NCI-H524 treated with DMSO at 0.1 percent for 48 hours (cell line): ENCODE data around the gene NELFCD.
"Not testable (repeated sequence)": the region's sequence is repeated elsewhere in the genome, so short reads cannot be mapped to it uniquely, and the experiment has no call there.

Experiments used
- DNase-seq: peaks from one replicate; lab custom pipeline; 2025; lab: John Stamatoyannopoulos, UW

Gene NELFCD

DNA sequence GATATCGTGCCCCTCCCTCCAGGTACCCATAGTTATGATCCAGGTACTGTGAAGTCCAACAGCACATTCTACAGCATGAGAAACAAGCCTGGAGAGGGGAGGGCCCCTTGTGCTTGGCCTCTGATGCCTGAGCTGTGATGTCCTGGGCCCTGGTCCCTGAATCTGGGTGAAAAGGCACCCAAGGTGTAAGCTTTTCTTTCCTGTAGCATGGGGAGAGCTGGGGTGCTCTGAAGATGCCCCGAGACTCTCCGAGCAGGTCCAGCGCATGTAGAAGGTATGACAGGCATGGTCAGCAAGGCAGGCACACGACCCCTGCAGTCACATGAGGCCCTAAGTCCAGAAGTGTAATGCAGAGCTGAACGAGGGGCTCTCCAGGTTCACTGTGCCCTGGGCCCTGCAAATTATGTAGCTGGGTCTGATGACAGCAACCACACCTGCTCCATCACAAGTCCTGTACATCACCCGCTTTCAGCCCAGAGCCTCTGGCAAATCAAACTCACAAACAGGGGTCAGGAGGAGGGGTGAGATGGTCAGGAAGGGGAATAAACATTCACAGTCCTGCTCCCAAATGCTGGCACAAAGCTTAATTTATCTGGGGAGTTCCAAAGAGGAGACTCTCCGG lies 27.8 kb downstream of the NELFCD start:
- DNase-seq: no peak

DNA sequence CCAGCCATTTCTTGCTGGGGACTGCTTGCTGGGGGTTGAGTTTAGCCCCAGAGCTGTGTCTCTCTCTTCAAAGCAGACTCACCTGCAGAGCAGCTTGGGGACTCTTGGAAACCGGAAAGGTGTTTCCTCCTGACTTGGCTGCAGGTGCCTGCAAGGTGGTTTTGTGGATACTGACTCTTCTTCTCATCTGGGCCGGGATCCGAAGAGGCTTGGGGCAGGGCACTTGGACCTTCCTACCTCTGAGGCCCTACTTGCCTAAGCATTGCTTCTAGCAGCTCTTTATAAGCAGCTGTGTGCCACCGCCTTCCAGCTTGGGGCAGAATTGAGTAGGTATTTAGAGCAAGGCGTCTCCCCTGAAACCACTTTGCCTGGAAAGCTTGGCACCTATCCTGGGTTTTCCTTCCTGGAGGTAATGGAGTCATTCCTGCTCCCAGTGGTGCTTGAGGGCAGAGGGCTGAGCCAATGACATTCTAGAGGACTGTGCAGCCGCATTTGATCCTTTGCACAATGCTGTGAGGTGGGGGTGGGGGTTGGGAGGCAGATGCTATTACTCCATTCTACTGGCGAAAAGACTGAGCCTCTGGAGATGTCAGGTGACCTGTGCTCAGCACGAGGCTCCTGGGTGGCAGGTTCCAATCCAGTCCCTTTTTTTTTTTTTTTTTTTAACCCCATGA lies 29.4 kb downstream of the NELFCD start:
- no peak for DNase-seq

DNA sequence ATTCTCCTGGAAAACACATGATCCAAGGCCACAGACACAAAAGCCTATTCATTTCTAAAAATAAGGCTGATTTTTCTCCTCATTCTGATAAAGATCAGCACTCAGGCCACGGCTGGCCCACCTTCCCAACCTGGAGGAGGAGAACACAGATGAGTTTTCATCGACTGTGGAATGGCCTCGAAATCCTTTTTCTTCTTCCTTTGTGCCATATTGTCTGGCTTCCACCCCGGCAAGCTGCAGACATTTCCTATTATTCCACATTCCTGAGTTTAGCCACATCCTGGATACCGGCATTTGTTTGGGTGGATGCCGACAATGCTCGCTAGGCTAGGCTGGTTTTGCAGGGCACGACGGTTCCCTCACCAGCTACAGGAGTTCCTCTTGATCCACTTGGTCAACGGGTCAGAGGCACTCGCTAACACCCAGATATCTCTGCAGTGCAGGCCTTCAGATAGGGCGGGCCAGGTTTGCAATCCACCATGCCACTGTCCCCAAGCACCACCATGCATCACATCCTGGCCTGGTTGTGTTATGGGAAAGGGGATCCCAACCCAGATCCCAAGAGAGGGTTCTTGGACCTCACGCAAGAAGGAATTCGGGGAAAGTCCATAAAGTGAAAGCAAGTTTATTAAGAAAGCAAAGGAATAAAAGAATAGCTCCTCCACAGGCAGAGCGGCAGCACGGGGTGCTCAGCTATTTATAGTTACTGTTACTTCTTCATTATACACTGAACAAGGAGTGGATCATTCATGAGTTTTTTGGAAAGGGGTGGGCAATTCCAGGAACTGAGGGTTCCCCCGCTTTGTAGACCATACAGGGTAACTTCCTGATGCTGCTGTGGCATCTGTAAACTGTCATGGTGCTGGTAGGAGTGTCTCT lies 30.2 kb downstream of the NELFCD start:
- DNase-seq: no peak

GRCh38 chr20:59011874-59012157 lies 30.8 kb downstream of the NELFCD start:
- not testable (repeated sequence) for DNase-seq

DNA sequence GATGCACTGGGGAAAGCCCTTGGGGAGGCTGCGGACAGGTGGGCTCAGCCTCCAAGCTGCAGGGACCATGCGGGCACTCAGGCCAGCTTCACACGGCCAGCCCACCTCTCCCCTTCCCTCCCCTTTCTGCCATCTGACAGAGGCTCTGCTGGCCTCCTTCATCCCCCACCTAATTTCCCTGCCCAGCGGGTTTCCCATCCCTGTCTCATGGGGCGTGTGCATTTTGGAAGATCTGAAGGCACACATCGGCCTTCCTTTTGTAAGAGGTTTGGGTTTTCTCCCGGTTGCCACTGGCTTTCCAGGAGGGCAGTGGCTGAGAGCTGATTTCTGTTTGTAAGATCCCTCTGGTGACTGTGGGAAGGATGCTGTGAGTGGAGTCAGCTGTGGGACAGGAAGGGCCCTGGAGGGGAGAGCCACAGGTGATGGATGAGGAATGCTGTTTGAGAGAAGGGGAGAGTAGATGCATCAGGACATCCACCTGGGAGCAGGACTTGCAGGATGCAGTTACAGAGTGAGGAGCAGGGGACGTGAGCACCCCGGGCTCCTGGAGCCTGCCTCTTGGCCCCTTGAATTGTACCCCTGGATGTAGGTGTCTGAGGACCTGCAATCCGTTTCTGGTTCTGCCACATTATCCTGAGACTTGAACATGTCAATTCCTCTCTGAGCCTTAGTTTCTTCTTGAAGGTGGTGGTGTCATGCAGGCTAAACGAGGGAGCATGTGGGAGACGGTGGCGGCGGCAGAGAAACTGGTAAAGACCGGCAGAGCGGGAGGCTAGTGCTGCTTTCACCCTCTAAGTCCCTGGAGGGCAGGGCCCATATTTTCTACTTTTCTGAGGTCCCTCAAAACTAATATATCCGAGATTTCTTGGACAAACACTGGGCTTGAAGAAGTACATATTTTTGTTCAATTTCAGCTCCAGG lies 32.2 kb downstream of the NELFCD start:
- no peak for DNase-seq

DNA sequence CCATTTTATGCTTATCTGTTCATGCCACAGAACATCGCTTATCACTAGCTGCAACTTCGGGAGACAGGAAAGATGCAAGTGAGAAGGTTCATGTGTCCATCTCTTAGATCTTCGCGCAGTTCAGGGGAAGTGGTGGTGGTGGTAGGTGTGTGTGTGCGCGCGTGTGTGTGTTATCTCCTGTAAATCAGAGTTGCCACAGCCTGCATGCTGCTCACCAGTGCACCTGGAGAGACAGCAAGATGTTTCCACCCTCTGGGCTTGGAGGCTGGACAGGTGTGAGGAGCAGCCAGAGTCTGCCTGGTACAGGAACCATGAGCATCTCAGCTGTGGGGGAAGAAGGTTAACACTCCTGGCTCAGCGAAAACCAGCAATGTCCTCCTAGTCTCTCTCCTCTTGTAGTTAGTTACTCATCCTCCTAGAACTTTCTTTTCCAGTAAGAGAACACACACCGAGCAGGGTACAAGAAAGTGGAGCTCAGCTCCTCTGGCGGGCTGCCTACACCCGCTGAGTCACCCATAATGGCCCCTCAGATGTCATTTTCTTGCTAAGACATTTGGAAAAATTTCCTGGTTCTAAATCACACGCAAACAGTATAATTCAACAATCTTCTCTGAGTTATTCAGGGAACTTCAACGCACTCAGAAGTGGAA lies 33.0 kb downstream of the NELFCD start:
- no peak for DNase-seq

- DNase-seq: no peak
Measured at GRCh38 chr20:59014680-59015389, 33.8 kb downstream of the NELFCD start.

GRCh38 chr20:59015411-59015810 lies 34.4 kb downstream of the NELFCD start:
- no peak for DNase-seq

DNA sequence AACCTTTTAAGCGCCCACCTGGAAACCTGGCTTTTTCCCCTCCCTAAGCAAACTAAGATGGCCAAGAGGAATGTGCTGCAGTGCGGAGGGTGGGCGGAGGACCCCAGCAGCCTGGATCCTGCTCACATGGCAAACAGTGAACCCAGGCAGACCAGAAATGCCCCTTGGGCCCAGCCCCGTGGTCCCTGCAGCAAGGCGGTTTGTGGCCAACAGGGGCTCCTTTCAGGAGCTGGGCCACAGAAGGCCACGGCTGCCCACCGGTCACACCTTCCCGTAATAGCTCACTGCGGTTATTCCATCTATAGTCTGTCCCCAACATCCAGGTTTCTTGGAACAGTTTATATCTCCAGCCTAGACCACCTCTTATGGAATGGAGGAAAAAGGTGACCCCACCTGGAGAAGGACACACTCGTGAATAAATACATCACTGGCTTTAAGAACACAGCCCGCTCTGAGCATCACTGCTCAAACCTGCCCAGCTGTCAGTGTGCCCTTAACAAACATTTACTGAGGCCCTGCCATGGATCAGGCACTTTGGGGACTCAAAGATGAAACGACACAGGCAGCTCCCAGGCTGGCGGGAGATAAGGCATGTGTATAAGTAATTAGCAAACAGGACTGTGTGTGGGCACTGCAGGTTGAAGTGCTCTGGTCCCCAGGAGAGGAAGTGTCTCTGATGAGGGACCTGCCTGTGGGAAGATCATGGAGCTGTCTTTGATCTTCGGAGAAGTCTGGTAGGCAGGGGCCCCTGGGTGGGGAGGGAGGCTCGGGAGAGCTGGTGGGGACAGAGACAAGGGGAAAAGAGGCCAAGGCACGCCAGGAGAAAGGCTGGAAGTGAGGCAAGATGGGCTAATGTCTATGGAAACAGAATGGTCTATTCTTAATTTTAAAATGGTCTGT lies 35.0 kb downstream of the NELFCD start:
- no peak for DNase-seq

DNA sequence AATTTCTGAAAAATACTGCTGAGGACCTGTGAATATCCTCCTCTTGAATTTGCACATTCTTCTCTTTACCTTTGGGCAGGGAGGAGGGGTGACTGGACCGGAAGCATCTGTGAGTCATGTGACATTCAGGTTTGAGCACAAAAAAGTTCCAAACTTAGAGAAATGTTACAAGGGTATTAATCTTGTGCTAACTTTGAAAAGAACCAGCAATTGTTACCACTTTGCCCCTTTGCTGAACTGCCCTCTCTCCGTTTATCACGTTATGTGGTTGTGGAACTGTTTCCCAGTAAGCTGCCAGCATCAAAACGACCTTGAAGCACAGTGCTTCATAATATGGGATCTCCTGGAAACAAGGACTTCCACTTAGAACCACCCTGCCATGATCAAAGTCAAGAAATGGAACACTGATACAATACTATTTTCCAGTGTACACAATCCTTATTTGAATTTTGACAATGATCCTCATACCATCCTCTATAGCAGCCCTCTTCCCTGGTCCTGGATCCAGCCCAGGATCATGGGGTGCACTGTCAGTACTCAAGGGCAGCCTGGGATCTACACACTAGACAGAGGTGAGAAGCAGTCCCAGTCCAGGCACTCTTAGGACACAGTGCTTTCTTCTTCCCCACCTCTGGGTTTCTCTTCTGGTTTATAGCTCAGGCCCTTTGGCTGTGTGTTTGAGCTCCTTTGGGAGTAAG lies 35.9 kb downstream of the NELFCD start:
- DNase-seq: no peak

DNA sequence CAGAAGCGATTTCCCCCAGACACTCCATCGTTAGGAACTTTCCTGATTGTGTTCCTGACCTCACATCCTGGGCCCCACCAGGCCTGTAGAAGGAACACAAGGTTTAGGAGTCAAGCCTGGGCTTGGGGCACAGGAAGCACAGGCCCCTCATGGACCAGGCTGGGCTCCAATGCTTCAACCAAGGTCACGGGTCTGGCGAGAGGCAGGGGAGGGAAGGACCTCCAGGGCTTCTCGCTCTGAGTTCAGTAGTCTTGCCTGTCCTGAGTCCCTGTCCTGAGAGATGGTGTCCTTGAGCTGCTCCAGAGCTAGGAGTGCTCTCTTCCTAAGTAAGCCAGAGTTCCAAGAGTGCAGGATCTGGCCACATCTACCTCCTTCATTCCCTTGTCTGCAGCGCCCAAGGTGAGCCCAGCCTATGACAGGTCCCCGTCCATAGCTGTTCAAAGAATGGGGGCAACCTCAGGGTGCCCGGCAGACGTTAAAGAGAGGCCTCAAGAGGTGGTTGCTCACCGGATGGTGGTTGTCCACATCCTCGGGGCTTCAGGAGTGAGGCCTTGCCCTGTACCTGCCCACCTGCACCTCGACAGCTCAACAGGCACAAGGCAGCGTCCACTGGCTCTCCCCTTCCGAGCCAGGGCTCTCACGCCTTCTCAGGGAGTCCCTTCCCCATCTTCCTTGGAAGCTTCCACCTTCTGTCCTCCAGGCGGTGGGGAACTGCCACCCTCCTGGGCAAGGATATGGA lies 36.6 kb downstream of the NELFCD start:
- no peak for DNase-seq

- DNase-seq: no peak
Measured at GRCh38 chr20:59018817-59019216, 37.8 kb downstream of the NELFCD start.

- DNase-seq: no peak
Measured at GRCh38 chr20:59019217-59019616, 38.2 kb downstream of the NELFCD start, which contains the start of gene TUBB1. TSS of gene TUBB1 (plus strand) at chr20:59019429. CDS start at chr20:59019523, 94 bp downstream.

DNA sequence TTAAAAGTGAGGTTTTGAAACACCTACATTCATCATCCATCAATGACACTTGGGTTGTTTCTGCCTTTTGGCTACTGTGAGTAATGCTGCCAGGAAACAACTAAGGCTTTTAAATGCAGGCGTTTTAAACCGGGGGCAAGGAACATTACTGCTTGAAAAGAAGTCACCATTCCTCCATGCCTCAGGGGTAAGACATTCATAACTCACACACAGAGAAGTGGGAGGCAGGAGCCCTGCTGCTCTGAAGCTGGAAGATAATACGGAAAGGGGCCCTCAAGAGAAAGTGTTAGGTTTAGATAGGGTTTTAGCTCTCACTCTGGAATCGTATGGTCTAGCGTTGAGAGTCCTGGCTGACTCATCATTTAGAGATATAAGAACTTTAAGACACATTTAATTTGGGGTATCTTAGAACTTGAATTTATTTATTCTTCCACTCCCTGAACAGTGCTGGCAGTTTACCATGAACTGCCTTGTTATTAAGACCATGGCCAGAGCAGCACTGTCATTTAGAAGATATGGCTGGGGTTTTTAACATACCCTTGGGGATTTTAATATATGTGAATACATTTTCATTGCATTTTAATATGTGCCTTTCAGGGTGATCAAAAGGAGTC lies 40.0 kb downstream of the NELFCD start:
- no peak for DNase-seq

DNA sequence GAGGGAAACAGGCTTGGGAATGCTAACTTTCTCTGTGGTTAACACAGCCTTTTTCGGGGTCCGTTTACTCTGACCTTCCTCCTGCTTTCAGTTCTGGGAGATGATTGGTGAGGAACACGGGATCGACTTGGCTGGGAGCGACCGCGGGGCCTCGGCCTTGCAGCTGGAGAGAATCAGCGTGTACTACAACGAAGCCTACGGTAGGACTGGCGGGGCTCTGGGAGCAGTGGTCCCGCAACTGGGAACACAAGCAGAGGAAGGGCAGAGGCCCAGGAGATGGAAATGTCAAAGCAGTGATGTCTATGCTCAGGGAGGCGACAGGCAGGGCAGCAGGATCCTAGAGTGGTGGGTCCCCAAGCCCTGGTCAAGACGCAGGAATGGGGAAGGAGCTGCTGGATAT lies 41.7 kb downstream of the NELFCD start:
- no peak for DNase-seq

- DNase-seq: no peak
Measured at GRCh38 chr20:59023616-59024015, 42.6 kb downstream of the NELFCD start.

GRCh38 chr20:59024111-59024530 lies 43.1 kb downstream of the NELFCD start:
- DNase-seq: no peak

- no peak for DNase-seq
Measured at GRCh38 chr20:59025086-59025485, 44.0 kb downstream of the NELFCD start.
